ENCODE data around the gene SEMA3A.
"Not testable (repeated sequence)": the region's sequence is repeated elsewhere in the genome, so short reads cannot be mapped to it uniquely, and the experiment has no call there.

SEMA3A gene

GRCh38 chr7:84108787-84109186 lies 85.8 kb downstream of the SEMA3A start:
- DNase-seq (ENCODE audit: low spot score), result no peak

GRCh38 chr7:84108119-84108518 lies 86.5 kb downstream of the SEMA3A start:
- DNase-seq (ENCODE audit: low spot score), result no peak

GRCh38 chr7:84107259-84107658 lies 87.3 kb downstream of the SEMA3A start:
- no peak for DNase-seq (ENCODE audit: low spot score)

GRCh38 chr7:84106291-84106690 lies 88.3 kb downstream of the SEMA3A start:
- DNase-seq (ENCODE audit: low spot score), result no peak

GRCh38 chr7:84105586-84105985 lies 89.0 kb downstream of the SEMA3A start:
- DNase-seq (ENCODE audit: low spot score), result peak; percentile 10

- no peak for DNase-seq (ENCODE audit: low spot score)
Observed at GRCh38 chr7:84104826-84105225, 89.8 kb downstream of the SEMA3A start.

- peak; percentile 43 for DNase-seq (ENCODE audit: low spot score)
Observed at GRCh38 chr7:84102213-84102612, 92.4 kb downstream of the SEMA3A start.

- DNase-seq (ENCODE audit: low spot score), result no peak
Observed at GRCh38 chr7:84100866-84101265, 93.7 kb downstream of the SEMA3A start.

GRCh38 chr7:84095971-84096370 lies 98.6 kb downstream of the SEMA3A start:
- DNase-seq (ENCODE audit: low spot score), result no peak

- peak; percentile 1 for DNase-seq (ENCODE audit: low spot score)
Observed at GRCh38 chr7:84092207-84092606, 102.4 kb downstream of the SEMA3A start.

- no peak for DNase-seq (ENCODE audit: low spot score)
Observed at GRCh38 chr7:84091318-84091717, 103.3 kb downstream of the SEMA3A start.

- no peak for DNase-seq (ENCODE audit: low spot score)
Observed at GRCh38 chr7:84088802-84089201, 105.8 kb downstream of the SEMA3A start.

- DNase-seq (ENCODE audit: low spot score), result no peak
Observed at GRCh38 chr7:84085998-84086397, 108.6 kb downstream of the SEMA3A start.

GRCh38 chr7:84085147-84085546 lies 109.4 kb downstream of the SEMA3A start:
- DNase-seq (ENCODE audit: low spot score), result peak; percentile 16

- DNase-seq (ENCODE audit: low spot score), result no peak
Observed at GRCh38 chr7:84083846-84084245, 110.7 kb downstream of the SEMA3A start.

GRCh38 chr7:84081973-84082522 lies 112.5 kb downstream of the SEMA3A start:
- DNase-seq (ENCODE audit: low spot score), result no peak

GRCh38 chr7:84077336-84077735 lies 117.3 kb downstream of the SEMA3A start:
- DNase-seq (ENCODE audit: low spot score), result no peak

- DNase-seq (ENCODE audit: low spot score), result no peak
Observed at GRCh38 chr7:84076219-84076618, 118.4 kb downstream of the SEMA3A start.

GRCh38 chr7:84073186-84073875 lies 121.3 kb downstream of the SEMA3A start:
- peak; percentile 11 for DNase-seq (ENCODE audit: low spot score)

GRCh38 chr7:84070770-84071169 lies 123.8 kb downstream of the SEMA3A start:
- DNase-seq (ENCODE audit: low spot score), result no peak

GRCh38 chr7:84069999-84070500 lies 124.5 kb downstream of the SEMA3A start:
- DNase-seq (ENCODE audit: low spot score), result no peak

- DNase-seq (ENCODE audit: low spot score), result no peak
Observed at GRCh38 chr7:84069033-84069432, 125.6 kb downstream of the SEMA3A start.

- not testable (repeated sequence) for DNase-seq (ENCODE audit: low spot score)
Observed at GRCh38 chr7:84062489-84062901, 132.1 kb downstream of the SEMA3A start.

- peak; percentile 2 for DNase-seq (ENCODE audit: low spot score)
Observed at GRCh38 chr7:84060760-84061261, 133.8 kb downstream of the SEMA3A start.
